ENCODE measurements around the gene TMEM255B.
"Not testable (repeated sequence)": the region's sequence is repeated elsewhere in the genome, so short reads cannot be mapped to it uniquely, and the experiment has no call there.

Gene TMEM255B

GRCh38 chr13:113770441-113770840 lies 11.4 kb downstream of the TMEM255B start:
- no peak for DNase-seq

- DNase-seq: no peak
Measured at GRCh38 chr13:113770937-113771336, 11.9 kb downstream of the TMEM255B start.

GRCh38 chr13:113771709-113772331 lies 12.8 kb downstream of the TMEM255B start:
- DNase-seq: no peak

GRCh38 chr13:113774177-113775107 lies 15.4 kb downstream of the TMEM255B start:
- DNase-seq: no peak

- no peak for DNase-seq
Measured at GRCh38 chr13:113775451-113776145, 16.6 kb downstream of the TMEM255B start.

GRCh38 chr13:113776231-113777125 lies 17.5 kb downstream of the TMEM255B start:
- DNase-seq: no peak

- DNase-seq: peak in 1 of 2 experiments; percentile 10
Measured at GRCh38 chr13:113777311-113778260, 18.6 kb downstream of the TMEM255B start.

GRCh38 chr13:113781571-113781970 lies 22.5 kb downstream of the TMEM255B start:
- no peak for DNase-seq

- DNase-seq: no peak
Measured at GRCh38 chr13:113782472-113782871, 23.4 kb downstream of the TMEM255B start.

GRCh38 chr13:113783200-113783881 lies 24.3 kb downstream of the TMEM255B start:
- no peak for DNase-seq

GRCh38 chr13:113783966-113784644 lies 25.1 kb downstream of the TMEM255B start:
- no peak for DNase-seq

- DNase-seq: no peak
Measured at GRCh38 chr13:113784645-113785024, 25.6 kb downstream of the TMEM255B start.

- DNase-seq: peak; percentile 28 to 46
Measured at GRCh38 chr13:113785051-113786010, 26.3 kb downstream of the TMEM255B start.

GRCh38 chr13:113786262-113786841 lies 27.3 kb downstream of the TMEM255B start:
- no peak for DNase-seq

GRCh38 chr13:113787694-113788093 lies 28.7 kb downstream of the TMEM255B start:
- DNase-seq: no peak

GRCh38 chr13:113788413-113789135 lies 29.5 kb downstream of the TMEM255B start:
- no peak for DNase-seq

GRCh38 chr13:113789167-113789566 lies 30.1 kb downstream of the TMEM255B start:
- no peak for DNase-seq

- not testable (repeated sequence) for DNase-seq
Measured at GRCh38 chr13:113789931-113790330, 30.9 kb downstream of the TMEM255B start.

Measured in activated CD4-positive, alpha-beta T cell treated with anti-CD3 and anti-CD28 coated beads, Interleukin-2, amount 50 U/mL, for 48 hours (primary cell).